NCI-H146 treated with DMSO at 0.1 percent for 48 hours (cell line): ENCODE data around the gene BEST4.
"Not testable (repeated sequence)": the region's sequence is repeated elsewhere in the genome, so short reads cannot be mapped to it uniquely, and the experiment has no call there.

Experiments
- DNase-seq: peaks from one replicate; lab custom pipeline; 2025; ENCODE audit not compliant: unreplicated experiment; lab: John Stamatoyannopoulos, UW

Gene BEST4

GRCh38 chr1:44778705-44779576 lies 9.0 kb downstream of the BEST4 start:
- no peak for DNase-seq

GRCh38 chr1:44777969-44778635 lies 9.9 kb downstream of the BEST4 start:
- no peak for DNase-seq

GRCh38 chr1:44777547-44777946 lies 10.4 kb downstream of the BEST4 start:
- DNase-seq, result no peak

GRCh38 chr1:44776730-44777068 lies 11.3 kb downstream of the BEST4 start:
- DNase-seq, result no peak

- no peak for DNase-seq
Measured at GRCh38 chr1:44775930-44776729, 11.8 kb downstream of the BEST4 start.

GRCh38 chr1:44775078-44775929 lies 12.7 kb downstream of the BEST4 start, which contains the start of gene RPS8:
Gene RPS8 (plus strand): TSS chr1:44775540. CDS start chr1:44775597, 57 bp downstream.
- DNase-seq, result peak; percentile 72

- DNase-seq, result not testable (repeated sequence)
Measured at GRCh38 chr1:44766421-44766820, 21.5 kb downstream of the BEST4 start.

GRCh38 chr1:44760876-44761275 lies 27.1 kb downstream of the BEST4 start:
- DNase-seq, result no peak

GRCh38 chr1:44759077-44759476 lies 28.9 kb downstream of the BEST4 start:
- no peak for DNase-seq

- DNase-seq, result no peak
Measured at GRCh38 chr1:44757420-44757819, 30.6 kb downstream of the BEST4 start.

GRCh38 chr1:44747878-44748277 lies 40.1 kb downstream of the BEST4 start:
- no peak for DNase-seq

- no peak for DNase-seq
Measured at GRCh38 chr1:44743211-44743610, 44.8 kb downstream of the BEST4 start.

- DNase-seq, result no peak
Measured at GRCh38 chr1:44740179-44740617, 47.8 kb downstream of the BEST4 start.

- DNase-seq, result peak; percentile 80
Measured at GRCh38 chr1:44739307-44740178, 48.4 kb downstream of the BEST4 start, which contains the start of gene KIF2C. Gene KIF2C (plus strand): TSS chr1:44739837. CDS start chr1:44739933, 96 bp downstream.

GRCh38 chr1:44738953-44739306 lies 49.0 kb downstream of the BEST4 start:
- DNase-seq, result not testable (repeated sequence)

- no peak for DNase-seq
Measured at GRCh38 chr1:44735992-44736391, 52.0 kb downstream of the BEST4 start.

- no peak for DNase-seq
Measured at GRCh38 chr1:44733784-44734183, 54.2 kb downstream of the BEST4 start.
